ENCODE measurements around the gene ZNF784.

- TF ChIP-seq TAF1 (IDR thresholded peaks at IDR 0.05; ENCODE audit: low read depth, low read length) = no peak
- TF ChIP-seq POLR2A (IDR thresholded peaks at IDR 0.05; ENCODE audit: low read depth, low read length) = no peak
These were observed 17.5 kb downstream of the ZNF784 start for GRCh38 chr19:55606817-55607216.
